ENCODE data around the gene CC2D1B. TPM values are rescaled to one million over a fixed set of nuclear protein-coding genes. Genes with fewer than 3 reads are reported as not detected.

CC2D1B gene
- total RNA-seq, 1 experiment from 2014 or later, result 24.3 TPM

GRCh38 chr1:52348704-52349300 is 17.2 kb downstream of the CC2D1B start:
- H4K91ac ChIP-seq (ENCODE audit: insufficient read length, low read depth, low read length), result no peak overlapping the region
- no CpG with 5 or more reads among the region's 8 CpGs for WGBS (ENCODE audit: extremely low coverage, insufficient read length, low lambda C conversion rate)
- H2AFZ ChIP-seq (ENCODE audit: low read length), result no peak overlapping the region
- H3K4me3 Mint-ChIP-seq, result no peak overlapping the region
- H3K9me3 ChIP-seq (ENCODE audit: control insufficient read depth, low read depth, low read length), result no peaks in the 10 kb centered on the region
- H2BK15ac ChIP-seq (ENCODE audit: low read depth, low read length), result peak overlapping the region; percentile 53; the same call in 1 of the 2 replicates
- H3K9ac ChIP-seq (ENCODE audit: extremely low read depth, insufficient read length, low read length), result no peak overlapping the region
- H2AK5ac ChIP-seq (ENCODE audit: insufficient read length, low read length), result no peak overlapping the region
- no peaks in the 10 kb centered on the region for H4K20me1 ChIP-seq (ENCODE audit: control insufficient read depth, insufficient read depth, insufficient read length)
- H3K79me1 ChIP-seq (ENCODE audit: insufficient read depth, low read depth, low read length, poor library complexity, severe bottlenecking), result no peaks in the 10 kb centered on the region
- peak overlapping the region; percentile 75 to 89 (median 81); a peak in 4 of 7 replicates for H3K27ac Mint-ChIP-seq
- H2BK120ac ChIP-seq (ENCODE audit: low read depth, low read length, poor library complexity, severe bottlenecking), result no peak overlapping the region
- no peak overlapping the region for H3K14ac ChIP-seq (ENCODE audit: insufficient read depth, low read length)
- no peaks in the 10 kb centered on the region for H3K23me2 ChIP-seq (ENCODE audit: insufficient read length, low read depth, low read length, poor library complexity, severe bottlenecking)
- H2BK12ac ChIP-seq (ENCODE audit: insufficient read length, low read depth, low read length), result no peak overlapping the region
- H3K27me3 ChIP-seq (ENCODE audit: insufficient read depth, low read length), result no peaks in the 10 kb centered on the region
- no peak overlapping the region for H3T11ph ChIP-seq (ENCODE audit: low read length)
- H3K79me2 ChIP-seq (ENCODE audit: insufficient read depth, low read length), result no peaks in the 10 kb centered on the region
- H3K36me3 Mint-ChIP-seq (ENCODE audit: insufficient read depth in 1 of 3, low read depth in 3 of 3), result peaks cover 12 to 30% (median 29%) of the 10 kb centered on the region in 3 experiments
- peak; percentile 81 for DNase-seq
- TF ChIP-seq CTCF (conservative IDR thresholded peaks at IDR 0.05), result peak; percentile 71
- no peak overlapping the region for H3K56ac ChIP-seq (ENCODE audit: insufficient read length, low read depth, low read length)
- no peak overlapping the region for H2BK20ac ChIP-seq (ENCODE audit: low read depth, low read length, poor library complexity, severe bottlenecking)
- no peak overlapping the region for H3K18ac ChIP-seq (ENCODE audit: insufficient read length, low read depth, low read length)
- no peak overlapping the region for H3K4ac ChIP-seq (ENCODE audit: low read depth, low read length)
- no peak overlapping the region for H4K5ac ChIP-seq (ENCODE audit: insufficient read length, low read depth, low read length)
- H3K27me3 Mint-ChIP-seq (ENCODE audit: low read depth), result no peaks in the 10 kb centered on the region
- H3K27ac ChIP-seq (ENCODE audit: insufficient read length, low read depth, low read length), result peak overlapping the region; percentile 6
- no peaks in the 10 kb centered on the region for H3K4me1 ChIP-seq (ENCODE audit: insufficient read depth, low read length)
- H3K23ac ChIP-seq (ENCODE audit: insufficient read length, low read depth, low read length), result no peak overlapping the region
- H3K9me3 Mint-ChIP-seq, result no peaks in the 10 kb centered on the region
- no peak overlapping the region for H3K4me2 ChIP-seq (ENCODE audit: insufficient read depth, insufficient read length, low read length)
- H3K4me1 Mint-ChIP-seq, result peaks cover 18 to 19% of the 10 kb centered on the region in 2 experiments
- no peak overlapping the region for H2BK5ac ChIP-seq (ENCODE audit: insufficient read length, low read length)
- H4K8ac ChIP-seq (replicated peaks; ENCODE audit: insufficient read length, low read depth, low read length), result no peak overlapping the region

All from H9 (cell line).